HepG2 (cell line): ENCODE measurements around the gene GPS1. TPM values are rescaled to one million over a fixed set of nuclear protein-coding genes. Genes with fewer than 3 reads are reported as not detected.

Experiments used
- AGO1 ChIP-seq: fragments of 200-400 bp; formaldehyde crosslinking; IDR thresholded peaks from 2 replicates; pipeline ENCODE4 v1.6.1; 2017; ENCODE audit warnings: mild to moderate bottlenecking, low read depth, low read length, moderate library complexity; ENCODE audit not compliant: poor library complexity, severe bottlenecking
- BCL6 ChIP-seq: IDR thresholded peaks from 2 replicates; pipeline ENCODE4 v1.6.1; 2016; ENCODE audit warnings: missing genetic modification reagents, missing compliant biosample characterization
- EED ChIP-seq: sonication (generic); formaldehyde crosslinking; IDR thresholded peaks from 2 replicates; pipeline ENCODE4 v1.5.0; 2020; ENCODE audit warnings: mild to moderate bottlenecking, missing genetic modification reagents
- KDM6A ChIP-seq: IDR thresholded peaks from 2 replicates; pipeline ENCODE4 v1.6.1; 2016; ENCODE audit warnings: low read depth
- SOX5 ChIP-seq: IDR thresholded peaks from 2 replicates; pipeline ENCODE4 v1.6.1; 2016; ENCODE audit warnings: borderline replicate concordance
- TBL1XR1 ChIP-seq: fragments of 150-350 bp; IDR thresholded peaks from 2 replicates; pipeline ENCODE4 v1.6.1; 2014; ENCODE audit warnings: borderline replicate concordance, low read length; ENCODE audit not compliant: partially characterized antibody
- TEAD2 ChIP-seq: sonication (generic); formaldehyde crosslinking; IDR thresholded peaks from 2 replicates; pipeline ENCODE4 v1.9.0; 2021; ENCODE audit warnings: missing genetic modification reagents
- ZBTB44 ChIP-seq: sonication (generic); formaldehyde crosslinking; IDR thresholded peaks from 2 replicates; pipeline ENCODE4 v1.4.0; 2020; ENCODE audit warnings: missing genetic modification reagents
- ZHX2 ChIP-seq, 2 experiments: sonication (generic) in 1 of 2; formaldehyde crosslinking in 1 of 2; IDR thresholded peaks; 2 replicates each; pipeline versions ENCODE4 v1.6.1 to v1.9.0; 2014 to 2022; ENCODE audit warnings: antibody characterized with exemption in 1 of 2, borderline replicate concordance in 1 of 2, inconsistent platforms in 1 of 2, low read depth in 1 of 2, missing genetic modification reagents in 1 of 2
- ZNF496 ChIP-seq: sonication (generic); formaldehyde crosslinking; IDR thresholded peaks from 2 replicates; pipeline ENCODE4 v1.8.1; 2023; ENCODE audit warnings: mild to moderate bottlenecking, moderate library complexity, missing genetic modification reagents; ENCODE audit not compliant: insufficient replicate concordance
- ZNF619 ChIP-seq: sonication (generic); formaldehyde crosslinking; IDR thresholded peaks from 2 replicates; pipeline ENCODE4 v1.4.0; 2020; ENCODE audit warnings: mild to moderate bottlenecking, missing genetic modification reagents
- polyA plus RNA-seq, 8 experiments: library from polyadenylated mRNA; depleted of rRNA in 3 of 8; stranded (reverse) in 7 of 8; unstranded in 1 of 8; fragments of >200 nt; fragmentation: Illumina TruSeq in 4 of 8; extraction: Trizol in 4 of 8; gene quantifications; 2 replicates each; pipeline versions ENCODE4 v1.2.1 to v1.2.3, GENCODE V29; 2011 to 2016; ENCODE audit warnings: low read depth in 4 of 8, missing spikeins in 1 of 8, mixed read lengths in 1 of 8; ENCODE audit not compliant: insufficient read depth in 1 of 8
- total RNA-seq, 5 experiments: library from RNA; depleted of rRNA; stranded (reverse); fragments of >200 nt; fragmentation: Illumina TruSeq; extraction: Trizol; gene quantifications; 2 replicates each; pipeline ENCODE4 v1.2.3, GENCODE V29; 2016; ENCODE audit warnings: low read depth in 1 of 5

GPS1 gene
- total and polyA plus RNA-seq, 2 of the 13 experiments (the other 11 are each of a cell fraction or from before 2014, with no cell fraction given), result 124 to 128 TPM

- TF ChIP-seq TEAD2 (CRISPR knock-in tag) (no peak), BCL6 (CRISPR knock-in tag) (peak; percentile 75), EED (CRISPR knock-in tag) (peak; percentile 48; the same call in 1 of the 2 replicates), ZHX2 (IDR thresholded peaks at IDR 0.05; ENCODE audit: low read depth) (peak; percentile 92), ZHX2 (CRISPR knock-in tag; IDR thresholded peaks at IDR 0.05; ENCODE audit: borderline replicate concordance) (no peak), KDM6A (CRISPR knock-in tag) (no peak), ZNF496 (no peak), ZNF619 (CRISPR knock-in tag) (no peak), AGO1 (no peak), ZBTB44 (0 out of 2 replicates have a peak, but pooled peaks have one; percentile 55), TBL1XR1 (no peak), SOX5 (CRISPR knock-in tag) (peak; percentile 60)
- TF ChIP-seq, all 625 proteins: peak for 372
Observed at GRCh38 chr17:82065638-82066303, 14.1 kb downstream of the GPS1 start, which contains the start of gene DUS1L (continued).
